Measurements from ENCODE around the gene MYRF. TPM values are rescaled to one million over a fixed set of nuclear protein-coding genes. Genes with fewer than 3 reads are reported as not detected.

Gene MYRF
- total and polyA plus RNA-seq, 9 of the 15 experiments (the other 6 are each of a cell fraction or from before 2014, with no cell fraction given) = 2.3 to 25.8 (median 7.1) TPM

DNA sequence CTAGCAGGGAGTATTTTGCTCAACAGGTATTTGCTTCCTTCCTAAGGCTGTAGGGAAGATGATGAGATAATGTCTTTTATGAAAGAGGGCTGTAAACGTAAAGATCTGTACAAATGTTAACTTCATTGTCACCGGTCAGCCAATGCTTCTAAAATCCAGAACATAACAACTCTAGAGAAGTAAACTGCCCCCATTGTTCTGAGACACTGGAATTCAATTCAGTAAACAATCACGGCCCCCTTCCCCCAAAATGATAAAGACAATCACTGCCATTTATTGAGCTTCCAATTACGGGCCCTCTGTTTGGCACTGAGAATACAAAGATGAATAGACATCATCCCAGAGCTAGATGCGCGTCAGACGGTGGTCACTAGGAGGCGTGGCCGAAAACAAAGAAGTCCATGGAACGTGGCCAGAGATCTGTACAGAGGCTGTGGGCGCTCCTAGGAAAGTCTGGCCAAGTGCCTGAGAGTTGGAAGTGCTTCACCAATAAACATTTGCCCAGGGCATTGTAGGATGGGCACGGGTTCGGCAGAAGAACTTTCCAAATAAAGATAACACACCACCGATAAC, 39.4 kb downstream of the MYRF start:
- Histone ChIP-seq H3K36me3 (ENCODE audit: control insufficient read depth, insufficient read depth, low read length) (peaks cover 73% of the 10 kb centered on the region), H3K4me2 (ENCODE audit: insufficient read depth, low read length) (peak overlapping the region; percentile 97), H3K4me1 (replicated peaks in 1 of 2; ENCODE audit: control insufficient read depth in 2 of 2, insufficient read depth in 2 of 2, low read length in 2 of 2) (peaks cover 14 to 16% of the 10 kb centered on the region in 2 experiments; a peak in 4 of 5 replicates), H3K9ac (ENCODE audit: insufficient read depth in 1 of 2, low read depth in 2 of 2, low read length in 2 of 2) (peak overlapping the region; percentile 100), H3K79me2 (ENCODE audit: control insufficient read depth, insufficient read depth, low read length) (peaks cover 71% of the 10 kb centered on the region), H3K4me3 (peak overlapping the region; percentile 83), H3K9me3 (replicated peaks; ENCODE audit: control insufficient read depth, insufficient read depth, low read depth, low read length) (no peaks in the 10 kb centered on the region), H3K27me3 (ENCODE audit: control insufficient read depth in 2 of 2, insufficient read depth in 2 of 2, low read length in 2 of 2) (no peaks in the 10 kb centered on the region), H3K27ac (ENCODE audit: extremely low read depth, low read depth, low read length) (peak overlapping the region; percentile 100), H2AFZ (ENCODE audit: low read depth, low read length) (peak overlapping the region; percentile 99), H3K9me1 (ENCODE audit: control insufficient read depth, insufficient read depth, low read length) (no peaks in the 10 kb centered on the region), H4K20me1 (replicated peaks; ENCODE audit: control insufficient read depth, insufficient read depth, low read length) (no peaks in the 10 kb centered on the region; the same call in 1 of the 2 replicates)
- DNase-seq (ENCODE audit: extremely low read depth in 1 of 4, low spot score in 3 of 4) = peak; percentile 52 to 84 (median 63)
- FAIRE-seq = peak; percentile 79
- in situ Hi-C loops (cut with MboI) = loop anchor here (5.0 kb wide), 1 partner anchor 45 kb away; no protein-coding TSS in a partner anchor
- POLR2A ChIA-PET = interaction anchor here (0.6 to 3.0 kb wide), 27 partner anchors 9 to 393 kb away, joined by 3 to 23 read pairs (median 6); partner anchors contain the start of genes BEST1, FADS1 and FTH1
- WGBS (ENCODE audit: insufficient coverage, low coverage, missing lambda C conversion rate) = 3% methylated on average over 14 of the region's 14 CpGs
- CTCF ChIA-PET (ENCODE audit: low intra/inter-chr PET ratio) = no interaction called here
- BruUV-seq (replicated peaks) = TSS peak; percentile 82
- intact Hi-C loops (cut with micrococcal nuclease) = loop anchor here (1.0 kb wide), 1 partner anchor 42 kb away; no protein-coding TSS in a partner anchor
- ATAC-seq = peak; percentile 72
- TF ChIP-seq HNRNPL (IDR thresholded peaks at IDR 0.05; ENCODE audit: low read depth, low read length) (no peak), CREM (IDR thresholded peaks at IDR 0.05; ENCODE audit: low read depth) (peak; percentile 71), KLF13 (tag; IDR thresholded peaks at IDR 0.05; ENCODE audit: borderline replicate concordance, low read depth) (no peak), POLR2A (conservative IDR thresholded peaks at IDR 0.05) (no peak), ZNF445 (CRISPR knock-in tag; IDR thresholded peaks at IDR 0.05; ENCODE audit: low read depth) (no peak), TGIF2 (CRISPR knock-in tag; IDR thresholded peaks at IDR 0.05) (no peak), TEAD2 (tag; IDR thresholded peaks at IDR 0.05) (no peak), SMARCA5 (IDR thresholded peaks at IDR 0.05) (peak; percentile 73; the same call in 1 of the 2 replicates), ILF3 (IDR thresholded peaks at IDR 0.05; ENCODE audit: borderline replicate concordance) (no peak)
- TF ChIP-seq, protein P1, sequence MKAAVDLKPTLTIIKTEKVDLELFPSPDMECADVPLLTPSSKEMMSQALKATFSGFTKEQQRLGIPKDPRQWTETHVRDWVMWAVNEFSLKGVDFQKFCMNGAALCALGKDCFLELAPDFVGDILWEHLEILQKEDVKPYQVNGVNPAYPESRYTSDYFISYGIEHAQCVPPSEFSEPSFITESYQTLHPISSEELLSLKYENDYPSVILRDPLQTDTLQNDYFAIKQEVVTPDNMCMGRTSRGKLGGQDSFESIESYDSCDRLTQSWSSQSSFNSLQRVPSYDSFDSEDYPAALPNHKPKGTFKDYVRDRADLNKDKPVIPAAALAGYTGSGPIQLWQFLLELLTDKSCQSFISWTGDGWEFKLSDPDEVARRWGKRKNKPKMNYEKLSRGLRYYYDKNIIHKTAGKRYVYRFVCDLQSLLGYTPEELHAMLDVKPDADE (conservative IDR thresholded peaks at IDR 0.05; ENCODE audit: control insufficient read depth, low read depth, low read length) = 0 out of 2 replicates have a peak, but pooled peaks have one; percentile 10
- TF ChIP-seq, protein P2, sequence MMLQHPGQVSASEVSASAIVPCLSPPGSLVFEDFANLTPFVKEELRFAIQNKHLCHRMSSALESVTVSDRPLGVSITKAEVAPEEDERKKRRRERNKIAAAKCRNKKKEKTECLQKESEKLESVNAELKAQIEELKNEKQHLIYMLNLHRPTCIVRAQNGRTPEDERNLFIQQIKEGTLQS (IDR thresholded peaks at IDR 0.05) = no peak
- TF ChIP-seq, protein P2 (CRISPR knock-in tag; conservative IDR thresholded peaks at IDR 0.05) = peak; percentile 61; the same call in 1 of the 2 replicates
- TF ChIP-seq, protein P3, sequence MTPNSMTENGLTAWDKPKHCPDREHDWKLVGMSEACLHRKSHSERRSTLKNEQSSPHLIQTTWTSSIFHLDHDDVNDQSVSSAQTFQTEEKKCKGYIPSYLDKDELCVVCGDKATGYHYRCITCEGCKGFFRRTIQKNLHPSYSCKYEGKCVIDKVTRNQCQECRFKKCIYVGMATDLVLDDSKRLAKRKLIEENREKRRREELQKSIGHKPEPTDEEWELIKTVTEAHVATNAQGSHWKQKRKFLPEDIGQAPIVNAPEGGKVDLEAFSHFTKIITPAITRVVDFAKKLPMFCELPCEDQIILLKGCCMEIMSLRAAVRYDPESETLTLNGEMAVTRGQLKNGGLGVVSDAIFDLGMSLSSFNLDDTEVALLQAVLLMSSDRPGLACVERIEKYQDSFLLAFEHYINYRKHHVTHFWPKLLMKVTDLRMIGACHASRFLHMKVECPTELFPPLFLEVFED (CRISPR knock-in tag; conservative IDR thresholded peaks at IDR 0.05) = 0 out of 2 replicates have a peak, but pooled peaks have one; percentile 29

Measured in K562 (cell line).